Upper lobe of left lung (tissue), 6 donors: Measurements from ENCODE around the gene PXMP4. TPM values are rescaled to one million over a fixed set of nuclear protein-coding genes. Genes with fewer than 3 reads are reported as not detected.

Experiments used
- ATAC-seq, 2 donors: fragments of 200-7000 bp; cut with Tn5 transposase; one replicate each; pipeline ENCODE4 v1.9.1; 2022; ENCODE audit warnings: mild to moderate bottlenecking in 2 of 2, moderate library complexity in 2 of 2; ENCODE audit not compliant: low FRiP score in 2 of 2
- DNase-seq, 2 donors: peaks; one replicate each; pipeline ENCODE4 v3.0.0-alpha.2; 2019 to 2020
- H3K27ac ChIP-seq, 4 donors: fragments of 200-600 bp; sonication (generic); one replicate each; pipeline ENCODE4 v1.5.1; 2016 to 2019
- H3K27me3 ChIP-seq, 4 donors: fragments of 200-600 bp; sonication (generic); one replicate each; pipeline ENCODE4 v1.5.1; 2017 to 2019
- H3K36me3 ChIP-seq, 4 donors: fragments of 200-600 bp; sonication (generic); one replicate each; pipeline ENCODE4 v1.5.1; 2016 to 2019
- H3K4me1 ChIP-seq, 4 donors: fragments of 200-600 bp; sonication (generic); one replicate each; pipeline ENCODE4 v1.5.1; 2018 to 2019
- H3K4me3 ChIP-seq, 4 donors: fragments of 200-600 bp; sonication (generic); one replicate each; pipeline ENCODE4 v1.5.1; 2017 to 2019; ENCODE audit warnings: mild to moderate bottlenecking in 2 of 4, moderate library complexity in 1 of 4
- H3K9me3 ChIP-seq, 4 donors: fragments of 200-600 bp; sonication (generic); one replicate each; pipeline ENCODE4 v1.5.1; 2018 to 2019
- CTCF ChIP-seq, 6 experiments: fragments of 450-650 bp in 4 of 6; fragments of 200-600 bp in 2 of 6; sonication (generic) in 2 of 6; IDR thresholded peaks; one replicate each; pipeline ENCODE4 v1.5.1; 2016 to 2019; ENCODE audit warnings: antibody characterized with exemption in 6 of 6
- EP300 ChIP-seq, 4 donors: sonication (generic); formaldehyde crosslinking; IDR thresholded peaks; one replicate each; pipeline ENCODE4 v1.5.1; 2017; ENCODE audit warnings: antibody characterized with exemption in 4 of 4, control low read depth in 2 of 4
- POLR2A ChIP-seq, 4 donors: fragments of 450-650 bp; IDR thresholded peaks; one replicate each; pipeline ENCODE4 v1.5.1; 2016 to 2017; ENCODE audit warnings: antibody characterized with exemption in 4 of 4, mild to moderate bottlenecking in 2 of 4
- POLR2AphosphoS5 ChIP-seq, 2 donors: sonication (generic); formaldehyde crosslinking; IDR thresholded peaks; one replicate each; pipeline ENCODE4 v1.5.1; 2017; ENCODE audit warnings: antibody characterized with exemption in 2 of 2
- WGBS, 2 donors: methylation state at CpG; one replicate each; pipeline ENCODE4 v1.1.5; 2017 to 2018; 5-methylcytosine and 5-hydroxymethylcytosine counted together
- total RNA-seq, 6 donors: library from RNA; depleted of rRNA in 4 of 6; stranded (reverse); fragments of >200 nt in 4 of 6; gene quantifications; one replicate each; pipeline versions ENCODE4 v1.1.0 to v1.2.1, GENCODE V29; 2016 to 2021
- donor health status: DM: no; HTN: no; CAD: no; lungs with moderate emphysema.
- donor health status: DM: no; HTN: yes; CAD: no; lungs with severe emphysema.

The PXMP4 gene
- total RNA-seq, 6 donors from 2014 or later, result 18.4 to 80.2 (median 29.8) TPM

- Histone ChIP-seq H3K27me3 (no peaks in the 10 kb centered on the region), H3K9me3 (no peaks in the 10 kb centered on the region), H3K4me3 (no peak overlapping the region), H3K4me1 (no peaks in the 10 kb centered on the region), H3K27ac (no peak overlapping the region), H3K36me3 (peaks cover 0 to 17% (median 9%) of the 10 kb centered on the region in 4 donors)
- 89 to 96% methylated on average over 3 of the region's 3 CpGs for WGBS, 2 donors
- ATAC-seq, result no peak
- no peak for TF ChIP-seq CTCF (IDR thresholded peaks at IDR 0.05)
- TF ChIP-seq POLR2AphosphoS5 (IDR thresholded peaks at IDR 0.05), result no peak
- TF ChIP-seq EP300 (IDR thresholded peaks at IDR 0.05), result no peak
- TF ChIP-seq POLR2A (IDR thresholded peaks at IDR 0.05), result no peak
- DNase-seq, result no peak
Measured at GRCh38 chr20:33744181-33744580, 24.1 kb upstream of the PXMP4 start.

GRCh38 chr20:33740189-33740588 lies 20.1 kb upstream of the PXMP4 start:
- no peaks in the 10 kb centered on the region for H3K4me1 ChIP-seq
- H3K27me3 ChIP-seq, result no peaks in the 10 kb centered on the region
- H3K9me3 ChIP-seq, result peaks cover 8 to 19% (median 14%) of the 10 kb centered on the region in 4 donors
- H3K4me3 ChIP-seq, result no peak overlapping the region
- H3K27ac ChIP-seq, result no peak overlapping the region
- WGBS, 2 donors, result 100% methylated on average over 1 of the region's 1 CpG
- ATAC-seq (no peak), DNase-seq (no peak)
- H3K36me3 ChIP-seq, result peaks cover 0 to 5% (median 2%) of the 10 kb centered on the region in 4 donors
- TF ChIP-seq POLR2AphosphoS5 (IDR thresholded peaks at IDR 0.05), result no peak
- no peak for TF ChIP-seq POLR2A (IDR thresholded peaks at IDR 0.05)
- no peak for TF ChIP-seq CTCF (IDR thresholded peaks at IDR 0.05)

DNA sequence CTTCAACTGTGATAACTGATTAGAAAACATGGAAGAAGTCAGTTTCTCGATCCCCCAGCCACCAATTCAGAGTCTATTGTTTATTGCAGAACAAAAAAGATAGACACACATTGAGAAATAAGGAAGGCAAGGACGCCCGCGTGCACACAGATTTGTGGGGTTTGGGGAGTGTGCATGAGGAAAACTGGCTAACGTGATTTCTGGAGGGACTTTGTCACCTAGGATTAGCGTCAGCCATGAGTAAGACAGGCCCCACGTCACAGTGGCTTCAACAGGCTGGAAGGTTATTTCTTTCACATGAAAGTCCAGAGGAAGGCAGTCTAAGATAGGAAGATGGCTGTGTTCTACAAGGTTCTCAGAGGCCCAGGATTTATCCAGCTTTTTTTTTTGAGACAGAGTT lies 19.4 kb upstream of the PXMP4 start:
- TF ChIP-seq EP300 (IDR thresholded peaks at IDR 0.05), result no peak
- no peak for TF ChIP-seq CTCF (IDR thresholded peaks at IDR 0.05)
- TF ChIP-seq POLR2A (IDR thresholded peaks at IDR 0.05), result no peak
- no peak for TF ChIP-seq POLR2AphosphoS5 (IDR thresholded peaks at IDR 0.05)
- Histone ChIP-seq H3K27ac (no peak overlapping the region), H3K27me3 (no peaks in the 10 kb centered on the region), H3K4me3 (no peak overlapping the region), H3K4me1 (peaks cover 2 to 6% (median 3%) of the 10 kb centered on the region in 4 donors), H3K9me3 (peaks cover 8 to 19% (median 14%) of the 10 kb centered on the region in 4 donors), H3K36me3 (no peaks in the 10 kb centered on the region)
- WGBS, 2 donors, result 91 to 95% methylated on average over 7 of the region's 7 CpGs
- DNase-seq (no peak), ATAC-seq (no peak)

DNA sequence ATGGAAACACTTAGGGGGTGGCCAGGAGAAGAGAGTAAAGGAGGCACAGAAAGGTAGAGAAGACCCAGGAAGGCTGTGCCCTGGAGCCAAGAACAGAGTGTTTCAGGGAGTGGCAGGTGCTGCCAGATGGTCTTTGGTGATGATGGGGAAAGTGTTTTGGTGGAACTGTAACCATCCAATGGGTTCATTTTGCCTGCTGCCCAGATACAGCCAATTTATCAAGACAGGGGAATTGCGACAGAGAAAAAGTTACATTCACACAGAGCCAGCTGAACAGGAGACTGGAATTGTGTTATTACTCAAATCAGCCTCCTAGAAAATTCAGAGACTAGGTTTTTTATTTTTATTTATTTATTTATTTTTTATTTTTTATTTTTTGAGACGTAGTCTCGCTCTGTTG lies 16.9 kb upstream of the PXMP4 start:
- no peak for DNase-seq
- Histone ChIP-seq H3K27me3 (no peaks in the 10 kb centered on the region), H3K27ac (no peak overlapping the region), H3K4me1 (peaks cover 21 to 30% (median 23%) of the 10 kb centered on the region in 4 donors), H3K4me3 (no peak overlapping the region), H3K9me3 (peaks cover 8 to 19% (median 14%) of the 10 kb centered on the region in 4 donors), H3K36me3 (no peaks in the 10 kb centered on the region)
- ATAC-seq, result no peak
- TF ChIP-seq POLR2AphosphoS5 (IDR thresholded peaks at IDR 0.05), result no peak
- TF ChIP-seq EP300 (IDR thresholded peaks at IDR 0.05), result no peak
- TF ChIP-seq POLR2A (IDR thresholded peaks at IDR 0.05), result no peak
- no peak for TF ChIP-seq CTCF (IDR thresholded peaks at IDR 0.05)
- 98% methylated on average over 3 of the region's 3 CpGs for WGBS, 2 donors
